HEK293 (cell line): ENCODE measurements around the gene RGL3.

Experiments
- CTCF ChIP-seq: fragments of 450-650 bp; formaldehyde crosslinking; IDR thresholded peaks from 2 replicates; pipeline ENCODE4 v1.5.1; 2016; ENCODE audit warnings: missing biosample characterization, missing genetic modification characterization
- ZNF626 ChIP-seq: fragments of 450-650 bp; sonication (Bioruptor Pico); formaldehyde crosslinking; IDR thresholded peaks from 2 replicates; pipeline ENCODE4 v1.5.1; 2018; ENCODE audit warnings: missing biosample characterization, missing genetic modification characterization, inconsistent platforms
- TF ChIP-seq, protein P1 (sequence below): fragments of 450-650 bp; formaldehyde crosslinking; IDR thresholded peaks from 2 replicates; pipeline ENCODE4 v1.5.1; 2016; ENCODE audit warnings: missing biosample characterization, missing genetic modification characterization, borderline replicate concordance
- TF ChIP-seq, protein P2 (sequence below): fragments of 450-650 bp; formaldehyde crosslinking; IDR thresholded peaks from 2 replicates; pipeline ENCODE4 v1.5.1; 2016; ENCODE audit warnings: missing biosample characterization, missing genetic modification characterization

- TF ChIP-seq ZNF626 (tag by site-specific recombination) (no peak), CTCF (tag by site-specific recombination) (no peak)
- TF ChIP-seq, protein P1, sequence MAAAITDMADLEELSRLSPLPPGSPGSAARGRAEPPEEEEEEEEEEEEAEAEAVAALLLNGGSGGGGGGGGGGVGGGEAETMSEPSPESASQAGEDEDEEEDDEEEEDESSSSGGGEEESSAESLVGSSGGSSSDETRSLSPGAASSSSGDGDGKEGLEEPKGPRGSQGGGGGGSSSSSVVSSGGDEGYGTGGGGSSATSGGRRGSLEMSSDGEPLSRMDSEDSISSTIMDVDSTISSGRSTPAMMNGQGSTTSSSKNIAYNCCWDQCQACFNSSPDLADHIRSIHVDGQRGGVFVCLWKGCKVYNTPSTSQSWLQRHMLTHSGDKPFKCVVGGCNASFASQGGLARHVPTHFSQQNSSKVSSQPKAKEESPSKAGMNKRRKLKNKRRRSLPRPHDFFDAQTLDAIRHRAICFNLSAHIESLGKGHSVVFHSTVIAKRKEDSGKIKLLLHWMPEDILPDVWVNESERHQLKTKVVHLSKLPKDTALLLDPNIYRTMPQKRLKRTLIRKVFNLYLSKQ (tag by site-specific recombination) = no peak
- TF ChIP-seq, protein P2, sequence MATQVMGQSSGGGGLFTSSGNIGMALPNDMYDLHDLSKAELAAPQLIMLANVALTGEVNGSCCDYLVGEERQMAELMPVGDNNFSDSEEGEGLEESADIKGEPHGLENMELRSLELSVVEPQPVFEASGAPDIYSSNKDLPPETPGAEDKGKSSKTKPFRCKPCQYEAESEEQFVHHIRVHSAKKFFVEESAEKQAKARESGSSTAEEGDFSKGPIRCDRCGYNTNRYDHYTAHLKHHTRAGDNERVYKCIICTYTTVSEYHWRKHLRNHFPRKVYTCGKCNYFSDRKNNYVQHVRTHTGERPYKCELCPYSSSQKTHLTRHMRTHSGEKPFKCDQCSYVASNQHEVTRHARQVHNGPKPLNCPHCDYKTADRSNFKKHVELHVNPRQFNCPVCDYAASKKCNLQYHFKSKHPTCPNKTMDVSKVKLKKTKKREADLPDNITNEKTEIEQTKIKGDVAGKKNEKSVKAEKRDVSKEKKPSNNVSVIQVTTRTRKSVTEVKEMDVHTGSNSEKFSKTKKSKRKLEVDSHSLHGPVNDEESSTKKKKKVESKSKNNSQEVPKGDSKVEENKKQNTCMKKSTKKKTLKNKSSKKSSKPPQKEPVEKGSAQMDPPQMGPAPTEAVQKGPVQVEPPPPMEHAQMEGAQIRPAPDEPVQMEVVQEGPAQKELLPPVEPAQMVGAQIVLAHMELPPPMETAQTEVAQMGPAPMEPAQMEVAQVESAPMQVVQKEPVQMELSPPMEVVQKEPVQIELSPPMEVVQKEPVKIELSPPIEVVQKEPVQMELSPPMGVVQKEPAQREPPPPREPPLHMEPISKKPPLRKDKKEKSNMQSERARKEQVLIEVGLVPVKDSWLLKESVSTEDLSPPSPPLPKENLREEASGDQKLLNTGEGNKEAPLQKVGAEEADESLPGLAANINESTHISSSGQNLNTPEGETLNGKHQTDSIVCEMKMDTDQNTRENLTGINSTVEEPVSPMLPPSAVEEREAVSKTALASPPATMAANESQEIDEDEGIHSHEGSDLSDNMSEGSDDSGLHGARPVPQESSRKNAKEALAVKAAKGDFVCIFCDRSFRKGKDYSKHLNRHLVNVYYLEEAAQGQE = no peak
Observed at GRCh38 chr19:11416346-11417052, 2.6 kb downstream of the RGL3 start.
